Endothelial cell of umbilical vein (primary cell): ENCODE data around the gene ENTPD3. TPM values are rescaled to one million over a fixed set of nuclear protein-coding genes. Genes with fewer than 3 reads are reported as not detected.

Source experiments
- BruUV-seq: library from RNA; stranded (reverse); fragments of 400-500 nt; replicated peaks from 2 replicates; lab custom pipeline; 2021; lab: Mats Ljungman, UMichigan
- CTCF ChIA-PET: fragments of 300-600, 350-600 bp; sonication (Branson Sonifier 250); formaldehyde crosslinking; loops from one replicate; lab custom pipeline; 2021; ENCODE audit warnings: antibody characterized with exemption, inconsistent platforms; lab: Charles Lee
- POLR2A ChIA-PET: fragments of 300-600, 350-600 bp; sonication (Branson Sonifier 250); formaldehyde crosslinking; loops from one replicate; lab custom pipeline; 2021; ENCODE audit warnings: antibody characterized with exemption, inconsistent platforms; lab: Charles Lee
- DNase-seq: peaks from one replicate; pipeline ENCODE4 v3.0.0-alpha.2; 2011; ENCODE audit warnings: low read depth, low spot score
- FAIRE-seq: peaks from 2 replicates; lab custom pipeline; 2011; peaks lifted over from hg19 to GRCh38; lab: Jason Lieb, UNC
- H2AFZ ChIP-seq: 2 replicates; pipeline ENCODE4 v1.6.0; 2012; ENCODE audit warnings: low read depth, low read length, control low read depth, inconsistent platforms
- H3K27ac ChIP-seq: 2 replicates; pipeline ENCODE4 v1.5.1; 2011; ENCODE audit warnings: low read depth, mild to moderate bottlenecking, control low read depth, low read length, moderate library complexity; ENCODE audit not compliant: insufficient read depth
- H3K27me3 ChIP-seq, 2 experiments: 2 replicates each; pipeline versions ENCODE4 v1.6.0 to v1.6.1; 2011; ENCODE audit warnings: low read length in 2 of 2, mixed read lengths in 1 of 2; ENCODE audit not compliant: control insufficient read depth in 2 of 2, insufficient read depth in 2 of 2
- H3K36me3 ChIP-seq, 2 experiments: 2 replicates in 1 of 2; 3 replicates in 1 of 2; pipeline ENCODE4 v1.5.1; 2011; ENCODE audit warnings: low read length in 2 of 2, mild to moderate bottlenecking in 1 of 2, moderate library complexity in 1 of 2; ENCODE audit not compliant: control insufficient read depth in 2 of 2, insufficient read depth in 2 of 2; ENCODE audit errors: extremely low read depth in 1 of 2
- H3K4me1 ChIP-seq: 3 replicates; pipeline ENCODE4 v1.5.1; 2011; ENCODE audit warnings: mild to moderate bottlenecking, low read length; ENCODE audit not compliant: control insufficient read depth, insufficient read depth; ENCODE audit errors: extremely low read depth
- H3K4me2 ChIP-seq: 2 replicates; pipeline ENCODE4 v1.6.1; 2011; ENCODE audit warnings: low read length, control low read depth, mixed read lengths; ENCODE audit not compliant: insufficient read depth
- H3K4me3 ChIP-seq, 3 experiments: fragments of 200-600 bp in 1 of 3; sonication (generic), shearing (Covaris generic) in 1 of 3; replicated peaks in 1 of 3; 2 replicates each; pipeline ENCODE4 v1.5.1; 2011 to 2016; ENCODE audit warnings: control low read depth in 3 of 3, low read length in 3 of 3, mild to moderate bottlenecking in 2 of 3, inconsistent platforms in 1 of 3, low read depth in 1 of 3, moderate library complexity in 1 of 3; ENCODE audit not compliant: insufficient read depth in 1 of 3
- H3K79me2 ChIP-seq: 2 replicates; pipeline ENCODE4 v1.6.0; 2012; ENCODE audit warnings: low read length, inconsistent platforms; ENCODE audit not compliant: control insufficient read depth, insufficient read depth
- H3K9ac ChIP-seq: replicated peaks from 2 replicates; pipeline ENCODE3; 2011; ENCODE audit warnings: low read length, control low read depth; ENCODE audit not compliant: insufficient read depth; ENCODE audit errors: extremely low read depth
- H3K9me1 ChIP-seq: replicated peaks from 3 replicates; pipeline ENCODE4 v1.6.0; 2011; ENCODE audit warnings: mild to moderate bottlenecking, low read length; ENCODE audit not compliant: control insufficient read depth, insufficient read depth; ENCODE audit errors: extremely low read depth
- H3K9me3 ChIP-seq: replicated peaks from 2 replicates; pipeline ENCODE4 v1.5.1; 2012; ENCODE audit warnings: low read length, inconsistent platforms; ENCODE audit not compliant: control insufficient read depth, insufficient read depth
- H4K20me1 ChIP-seq: replicated peaks from 2 replicates; pipeline ENCODE3; 2011; ENCODE audit warnings: mild to moderate bottlenecking, low read length; ENCODE audit not compliant: control insufficient read depth, insufficient read depth; ENCODE audit errors: extremely low read depth
- EZH2 ChIP-seq: IDR thresholded peaks from 2 replicates; pipeline ENCODE4 v1.6.1; 2012; ENCODE audit warnings: borderline replicate concordance, low read depth, mild to moderate bottlenecking, moderate library complexity, low read length, inconsistent platforms; ENCODE audit not compliant: severe bottlenecking
- FOS ChIP-seq: IDR thresholded peaks from 2 replicates; pipeline ENCODE4 v1.6.1; 2011; ENCODE audit warnings: mild to moderate bottlenecking, low read length, moderate library complexity, borderline replicate concordance; ENCODE audit not compliant: insufficient read depth
- GATA2 ChIP-seq: IDR thresholded peaks from 2 replicates; pipeline ENCODE4 v1.7.0; 2011; ENCODE audit warnings: low read depth, mild to moderate bottlenecking, moderate library complexity, mixed read lengths, low read length; ENCODE audit not compliant: insufficient read length, insufficient read depth
- JUN ChIP-seq: IDR thresholded peaks from 2 replicates; pipeline ENCODE4 v1.6.1; 2011; ENCODE audit warnings: borderline replicate concordance, low read depth; ENCODE audit not compliant: insufficient read length, insufficient read depth
- MYC ChIP-seq: IDR thresholded peaks from one replicate; pipeline ENCODE4 v1.6.1; 2011; ENCODE audit warnings: mild to moderate bottlenecking, low read depth, low read length
- POLR2A ChIP-seq: IDR thresholded peaks from 2 replicates; pipeline ENCODE4 v1.6.1; 2012; ENCODE audit warnings: low read depth, mild to moderate bottlenecking, control low read depth, low read length
- POLR2AphosphoS5 ChIP-seq: IDR thresholded peaks from 2 replicates; pipeline ENCODE4 v1.6.1; 2012; ENCODE audit warnings: low read depth, mild to moderate bottlenecking, control low read depth, low read length, moderate library complexity; ENCODE audit not compliant: insufficient read depth
- dilution Hi-C: fragments of 300-500 bp; cut with MboI; formaldehyde crosslinking; loops from one replicate; pipeline ENCODE4 v1.15.0; 2019; ENCODE audit warnings: low sequenced_read_pairs; ENCODE audit not compliant: extremely low pct_ligation_motif_present
- intact Hi-C: fragments of 100-400 bp; cut with micrococcal nuclease; formaldehyde crosslinking; loops from one replicate; pipeline ENCODE4 v1.10.0; 2022
- polyA plus RNA-seq, 4 experiments: library from polyadenylated mRNA; depleted of rRNA in 3 of 4; stranded (reverse) in 3 of 4; unstranded in 1 of 4; fragments of >200 nt; gene quantifications; 2 replicates each; pipeline versions ENCODE4 v1.2.1 to v1.2.3, GENCODE V29; 2011 to 2012; ENCODE audit warnings: missing spikeins in 1 of 4
- total RNA-seq: library from RNA; stranded (reverse); gene quantifications from 2 replicates; pipeline ENCODE4 v1.2.3, GENCODE V29; 2021
- TF ChIP-seq, protein P1 (sequence below): IDR thresholded peaks from 2 replicates; pipeline ENCODE4 v1.6.1; 2011; ENCODE audit not compliant: insufficient read depth, insufficient read length
- TF ChIP-seq, protein P2 (sequence below), 2 donors: IDR thresholded peaks; 1 replicate in 1 of 2; 2 replicates in 1 of 2; pipeline ENCODE4 v1.5.1; 2011; ENCODE audit warnings: low read length in 2 of 2, mild to moderate bottlenecking in 2 of 2, moderate library complexity in 2 of 2, control low read depth in 1 of 2, inconsistent platforms in 1 of 2, low read depth in 1 of 2; ENCODE audit not compliant: insufficient read depth in 1 of 2; ENCODE audit errors: extremely low read depth in 1 of 2

ENTPD3 gene
- total and polyA plus RNA-seq, 2 donors (not counting 3 experiments of a cell fraction or from before 2014, with no cell fraction given) = not detected

DNA sequence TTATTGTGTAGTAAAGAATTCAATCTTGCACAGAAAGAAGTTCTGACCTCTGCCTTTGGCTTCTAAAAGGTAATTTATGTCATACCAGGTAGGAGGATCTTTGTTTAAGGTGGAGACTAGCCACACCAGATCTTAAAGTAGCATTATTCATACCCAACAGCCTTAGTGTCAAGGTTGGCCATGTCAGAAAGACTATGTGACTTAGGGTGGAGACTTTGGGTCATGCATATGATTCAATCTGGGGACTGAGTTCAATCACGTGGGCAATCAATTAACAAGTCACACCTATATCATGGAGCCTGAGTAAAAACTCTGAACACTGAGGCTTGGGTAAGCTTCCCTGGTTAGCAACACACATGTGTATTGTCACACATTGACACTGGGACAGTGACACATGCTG, 28.5 kb upstream of the ENTPD3 start:
- FAIRE-seq (no peak), DNase-seq (no peak)
- no peaks in the 10 kb centered on the region for H4K20me1 ChIP-seq
- no peak overlapping the region for H3K4me2 ChIP-seq
- H3K4me1 ChIP-seq = no peaks in the 10 kb centered on the region
- H2AFZ ChIP-seq = no peak overlapping the region
- H3K4me3 ChIP-seq = no peak overlapping the region
- TF ChIP-seq, protein P1, sequence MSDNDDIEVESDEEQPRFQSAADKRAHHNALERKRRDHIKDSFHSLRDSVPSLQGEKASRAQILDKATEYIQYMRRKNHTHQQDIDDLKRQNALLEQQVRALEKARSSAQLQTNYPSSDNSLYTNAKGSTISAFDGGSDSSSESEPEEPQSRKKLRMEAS = no peak
- TF ChIP-seq GATA2 = no peak
- no peak for TF ChIP-seq FOS
- TF ChIP-seq, protein P2, sequence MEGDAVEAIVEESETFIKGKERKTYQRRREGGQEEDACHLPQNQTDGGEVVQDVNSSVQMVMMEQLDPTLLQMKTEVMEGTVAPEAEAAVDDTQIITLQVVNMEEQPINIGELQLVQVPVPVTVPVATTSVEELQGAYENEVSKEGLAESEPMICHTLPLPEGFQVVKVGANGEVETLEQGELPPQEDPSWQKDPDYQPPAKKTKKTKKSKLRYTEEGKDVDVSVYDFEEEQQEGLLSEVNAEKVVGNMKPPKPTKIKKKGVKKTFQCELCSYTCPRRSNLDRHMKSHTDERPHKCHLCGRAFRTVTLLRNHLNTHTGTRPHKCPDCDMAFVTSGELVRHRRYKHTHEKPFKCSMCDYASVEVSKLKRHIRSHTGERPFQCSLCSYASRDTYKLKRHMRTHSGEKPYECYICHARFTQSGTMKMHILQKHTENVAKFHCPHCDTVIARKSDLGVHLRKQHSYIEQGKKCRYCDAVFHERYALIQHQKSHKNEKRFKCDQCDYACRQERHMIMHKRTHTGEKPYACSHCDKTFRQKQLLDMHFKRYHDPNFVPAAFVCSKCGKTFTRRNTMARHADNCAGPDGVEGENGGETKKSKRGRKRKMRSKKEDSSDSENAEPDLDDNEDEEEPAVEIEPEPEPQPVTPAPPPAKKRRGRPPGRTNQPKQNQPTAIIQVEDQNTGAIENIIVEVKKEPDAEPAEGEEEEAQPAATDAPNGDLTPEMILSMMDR (IDR thresholded peaks at IDR 0.05; ENCODE audit: extremely low read depth in 1 of 2, insufficient read depth in 1 of 2, low read depth in 1 of 2, low read length in 2 of 2) = no peak
- TF ChIP-seq JUN = no peak
- TF ChIP-seq EZH2 = no peak
- no peak for TF ChIP-seq POLR2A
- TF ChIP-seq MYC = no peak
- TF ChIP-seq POLR2AphosphoS5 = no peak
- dilution Hi-C loops = no loop called here
- H3K27me3 ChIP-seq = peaks cover 2 to 6% of the 10 kb centered on the region in 2 experiments
- no peaks in the 10 kb centered on the region for H3K9me1 ChIP-seq
- H3K36me3 ChIP-seq = no peaks in the 10 kb centered on the region
- no peak overlapping the region for H3K9ac ChIP-seq
- ChIA-PET CTCF (no interaction called here), POLR2A (no interaction called here)
- no peaks in the 10 kb centered on the region for H3K9me3 ChIP-seq
- H3K79me2 ChIP-seq = no peaks in the 10 kb centered on the region
- H3K27ac ChIP-seq = no peak overlapping the region
- BruUV-seq = no TSS peak
- intact Hi-C loops = no loop called here
